ENCODE results near the gene ZSWIM7. TPM values are rescaled to one million over a fixed set of nuclear protein-coding genes. Genes with fewer than 3 reads are reported as not detected.

The ZSWIM7 gene
- total RNA-seq, 2 experiments from 2014 or later = 27.2 to 33.2 TPM

- H3K79me2 ChIP-seq (ENCODE audit: insufficient read depth, low read depth, low read length) = no peaks in the 10 kb centered on the region
- no peak overlapping the region for H3K4me2 ChIP-seq (ENCODE audit: low read length)
- POLR2A ChIA-PET = interaction anchor here (0.6 kb wide), 1 partner anchor 178 kb away, joined by 3 read pairs; the partner anchor contains the start of gene NCOR1
- H3K9me2 ChIP-seq (ENCODE audit: insufficient read depth, low read length) = no peaks in the 10 kb centered on the region
- TF ChIP-seq, protein P1, sequence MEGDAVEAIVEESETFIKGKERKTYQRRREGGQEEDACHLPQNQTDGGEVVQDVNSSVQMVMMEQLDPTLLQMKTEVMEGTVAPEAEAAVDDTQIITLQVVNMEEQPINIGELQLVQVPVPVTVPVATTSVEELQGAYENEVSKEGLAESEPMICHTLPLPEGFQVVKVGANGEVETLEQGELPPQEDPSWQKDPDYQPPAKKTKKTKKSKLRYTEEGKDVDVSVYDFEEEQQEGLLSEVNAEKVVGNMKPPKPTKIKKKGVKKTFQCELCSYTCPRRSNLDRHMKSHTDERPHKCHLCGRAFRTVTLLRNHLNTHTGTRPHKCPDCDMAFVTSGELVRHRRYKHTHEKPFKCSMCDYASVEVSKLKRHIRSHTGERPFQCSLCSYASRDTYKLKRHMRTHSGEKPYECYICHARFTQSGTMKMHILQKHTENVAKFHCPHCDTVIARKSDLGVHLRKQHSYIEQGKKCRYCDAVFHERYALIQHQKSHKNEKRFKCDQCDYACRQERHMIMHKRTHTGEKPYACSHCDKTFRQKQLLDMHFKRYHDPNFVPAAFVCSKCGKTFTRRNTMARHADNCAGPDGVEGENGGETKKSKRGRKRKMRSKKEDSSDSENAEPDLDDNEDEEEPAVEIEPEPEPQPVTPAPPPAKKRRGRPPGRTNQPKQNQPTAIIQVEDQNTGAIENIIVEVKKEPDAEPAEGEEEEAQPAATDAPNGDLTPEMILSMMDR (conservative IDR thresholded peaks at IDR 0.05; ENCODE audit: low read length) = no peak
- TF ChIP-seq EZH2phosphoT487 (IDR thresholded peaks at IDR 0.05; ENCODE audit: borderline replicate concordance, low read depth, low read length) = no peak
- H3K4me3 ChIP-seq (ENCODE audit: low read depth, low read length, poor library complexity, severe bottlenecking) = no peak overlapping the region
- H2AFZ ChIP-seq (ENCODE audit: low read length) = no peak overlapping the region
- intact Hi-C loops (cut with micrococcal nuclease; ENCODE audit: unreplicated experiment) = no loop called here
- H3K9me3 ChIP-seq (ENCODE audit: low read length) = no peaks in the 10 kb centered on the region
- CTCF ChIA-PET (ENCODE audit: unreplicated experiment) = no interaction called here
- no TSS peak for BruUV-seq (replicated peaks)
- peaks cover 5% of the 10 kb centered on the region for H3K4me1 ChIP-seq (ENCODE audit: insufficient read depth, low read length, poor library complexity, severe bottlenecking)
- H3K36me3 ChIP-seq (ENCODE audit: insufficient read depth, low read length) = peaks cover 94% of the 10 kb centered on the region
- no peaks in the 10 kb centered on the region for H4K20me1 ChIP-seq (ENCODE audit: insufficient read depth, low read length)
- H3K27ac ChIP-seq (ENCODE audit: low read depth, low read length, poor library complexity, severe bottlenecking) = no peak overlapping the region
- DNase-seq (ENCODE audit: low spot score) = no peak
Observed at GRCh38 chr17:16037636-16038035, 38.1 kb upstream of the ZSWIM7 start.

- Histone ChIP-seq H3K27ac (ENCODE audit: low read depth, low read length, poor library complexity, severe bottlenecking) (no peak overlapping the region), H3K9me2 (ENCODE audit: insufficient read depth, low read length) (no peaks in the 10 kb centered on the region), H3K36me3 (ENCODE audit: insufficient read depth, low read length) (peaks cover 98% of the 10 kb centered on the region), H4K20me1 (ENCODE audit: insufficient read depth, low read length) (no peaks in the 10 kb centered on the region), H3K4me3 (ENCODE audit: low read depth, low read length, poor library complexity, severe bottlenecking) (no peak overlapping the region), H3K4me2 (ENCODE audit: low read length) (no peak overlapping the region), H3K4me1 (ENCODE audit: insufficient read depth, low read length, poor library complexity, severe bottlenecking) (peaks cover 5% of the 10 kb centered on the region), H3K79me2 (ENCODE audit: insufficient read depth, low read depth, low read length) (no peaks in the 10 kb centered on the region), H3K9me3 (ENCODE audit: low read length) (no peaks in the 10 kb centered on the region), H2AFZ (ENCODE audit: low read length) (no peak overlapping the region)
- TF ChIP-seq, protein P1 (conservative IDR thresholded peaks at IDR 0.05; ENCODE audit: low read length) = no peak
- TF ChIP-seq EZH2phosphoT487 (IDR thresholded peaks at IDR 0.05; ENCODE audit: borderline replicate concordance, low read depth, low read length) = no peak
- no TSS peak for BruUV-seq (replicated peaks)
- POLR2A ChIA-PET = interaction anchor here (0.7 kb wide), 1 partner anchor 39 kb away, joined by 4 read pairs; no protein-coding TSS in a partner anchor
- DNase-seq (ENCODE audit: low spot score) = no peak
- CTCF ChIA-PET (ENCODE audit: unreplicated experiment) = no interaction called here
- intact Hi-C loops (cut with micrococcal nuclease; ENCODE audit: unreplicated experiment) = no loop called here
Observed at GRCh38 chr17:16036261-16036660, 36.8 kb upstream of the ZSWIM7 start.

- Histone ChIP-seq H4K20me1 (ENCODE audit: insufficient read depth, low read length) (no peaks in the 10 kb centered on the region), H3K4me1 (ENCODE audit: insufficient read depth, low read length, poor library complexity, severe bottlenecking) (peaks cover 5% of the 10 kb centered on the region), H3K4me2 (ENCODE audit: low read length) (no peak overlapping the region), H3K9me2 (ENCODE audit: insufficient read depth, low read length) (no peaks in the 10 kb centered on the region), H3K79me2 (ENCODE audit: insufficient read depth, low read depth, low read length) (no peaks in the 10 kb centered on the region), H2AFZ (ENCODE audit: low read length) (no peak overlapping the region), H3K4me3 (ENCODE audit: low read depth, low read length, poor library complexity, severe bottlenecking) (no peak overlapping the region), H3K27ac (ENCODE audit: low read depth, low read length, poor library complexity, severe bottlenecking) (no peak overlapping the region), H3K36me3 (ENCODE audit: insufficient read depth, low read length) (peaks cover 99% of the 10 kb centered on the region), H3K9me3 (ENCODE audit: low read length) (no peaks in the 10 kb centered on the region)
- TF ChIP-seq, protein P1 (conservative IDR thresholded peaks at IDR 0.05; ENCODE audit: low read length) = no peak
- TF ChIP-seq EZH2phosphoT487 (IDR thresholded peaks at IDR 0.05; ENCODE audit: borderline replicate concordance, low read depth, low read length) = no peak
- POLR2A ChIA-PET = interaction anchor here (0.6 kb wide), 1 partner anchor 168 kb away, joined by 4 read pairs; no protein-coding TSS in a partner anchor
- CTCF ChIA-PET (ENCODE audit: unreplicated experiment) = no interaction called here
- intact Hi-C loops (cut with micrococcal nuclease; ENCODE audit: unreplicated experiment) = no loop called here
- no TSS peak for BruUV-seq (replicated peaks)
- DNase-seq (ENCODE audit: low spot score) = no peak
Observed at GRCh38 chr17:16033729-16034349, 34.3 kb upstream of the ZSWIM7 start.
